Dedifferentiated amniotic fluid mesenchymal stem cell (primary cell): ENCODE results near the gene PLEKHG3.

Experiments
- DNase-seq: peaks from one replicate; pipeline ENCODE4 v3.0.0-alpha.2; 2016; ENCODE audit errors: extremely low spot score

The PLEKHG3 gene

DNA sequence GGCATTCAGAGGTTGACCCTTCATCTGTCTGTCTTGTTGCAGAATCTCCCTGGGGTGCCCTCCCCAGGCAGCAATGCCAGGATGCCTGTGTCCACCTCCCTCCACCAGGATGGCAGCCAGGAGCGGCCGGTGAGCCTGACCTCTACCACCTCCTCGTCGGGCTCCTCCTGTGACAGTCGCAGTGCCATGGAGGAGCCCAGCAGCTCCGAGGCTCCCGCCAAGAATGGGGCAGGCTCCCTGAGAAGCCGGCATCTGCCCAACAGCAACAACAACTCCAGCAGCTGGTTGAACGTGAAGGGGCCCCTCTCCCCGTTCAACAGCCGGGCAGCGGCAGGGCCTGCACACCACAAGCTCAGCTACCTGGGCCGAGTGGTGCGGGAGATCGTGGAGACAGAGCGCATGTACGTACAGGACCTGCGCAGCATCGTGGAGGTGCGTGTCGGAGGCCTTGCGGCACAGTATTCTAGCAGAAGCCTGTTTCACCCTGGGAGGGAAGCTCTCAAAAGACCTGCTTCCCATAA lies 23.4 kb downstream of the PLEKHG3 start:
- no peak for DNase-seq

DNA sequence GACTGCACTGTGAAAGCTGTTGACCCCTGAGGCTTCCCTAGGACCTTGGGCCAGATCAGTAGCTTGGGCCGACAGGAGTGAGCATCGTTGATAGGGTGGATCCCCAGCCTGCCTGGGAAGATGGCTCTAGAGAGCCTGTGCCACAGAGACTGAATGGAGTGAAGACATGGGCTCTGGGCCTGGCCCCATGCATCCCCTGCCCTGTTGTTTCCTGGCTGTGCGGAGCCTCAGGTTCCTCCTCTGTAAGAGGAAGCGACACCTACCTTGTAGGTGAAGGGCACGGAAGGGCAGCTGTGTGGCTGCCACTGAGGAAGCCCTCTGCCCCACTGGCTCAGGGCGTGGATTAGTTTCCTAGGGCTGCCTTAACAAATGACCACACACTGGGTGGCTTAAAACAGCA lies 23.9 kb downstream of the PLEKHG3 start:
- no peak for DNase-seq

DNA sequence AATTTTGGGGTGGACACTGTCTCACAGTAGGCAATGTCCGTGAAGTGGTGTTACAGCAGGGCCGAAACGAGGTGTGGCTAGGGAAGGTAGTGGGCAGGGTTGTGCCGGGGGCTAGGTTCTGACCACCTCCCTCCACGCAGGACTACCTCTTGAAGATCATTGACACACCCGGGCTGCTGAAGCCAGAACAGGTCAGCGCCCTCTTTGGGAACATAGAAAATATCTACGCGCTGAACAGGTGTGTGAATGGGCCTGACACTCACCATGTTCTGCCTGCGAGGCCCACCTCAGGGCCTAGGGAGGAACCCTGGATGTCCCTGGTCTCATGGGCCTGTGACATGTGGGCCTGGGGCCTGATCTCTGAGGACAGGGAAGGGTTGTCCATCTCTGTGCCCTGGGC lies 24.6 kb downstream of the PLEKHG3 start:
- DNase-seq = no peak

DNA sequence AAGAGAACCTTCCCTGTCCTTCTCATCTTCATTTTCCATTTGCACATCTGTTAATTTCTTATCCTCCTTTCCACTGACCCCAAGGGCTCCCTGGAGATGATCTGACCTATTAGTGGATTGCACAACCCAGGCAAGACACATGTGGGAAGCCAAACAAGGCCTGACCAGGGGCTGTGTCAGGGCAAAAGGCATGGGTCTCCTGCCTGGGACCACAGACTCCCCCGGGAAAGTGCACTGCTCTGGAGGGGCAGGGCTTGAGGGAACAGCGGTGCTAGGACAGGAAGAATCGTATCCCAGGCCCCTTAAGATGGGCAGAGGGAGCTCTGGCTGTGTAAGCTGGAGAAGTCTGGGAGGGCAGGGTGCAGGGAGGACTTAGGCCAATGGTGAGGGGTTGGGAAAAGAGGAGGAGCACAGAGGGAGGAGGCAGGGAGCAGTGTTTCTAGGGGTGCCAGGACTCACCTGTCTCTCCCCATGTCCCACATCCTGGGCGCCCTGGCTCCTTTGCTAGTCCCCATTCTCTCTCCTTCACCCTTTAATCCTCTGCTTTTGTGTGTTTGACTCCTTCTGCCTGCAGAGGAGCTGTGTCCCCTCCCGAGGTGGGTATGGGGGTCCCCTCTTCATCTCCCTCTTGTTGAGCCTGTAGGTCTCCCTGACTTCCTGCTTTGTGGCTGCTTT lies 25.3 kb downstream of the PLEKHG3 start:
- no peak for DNase-seq

DNA sequence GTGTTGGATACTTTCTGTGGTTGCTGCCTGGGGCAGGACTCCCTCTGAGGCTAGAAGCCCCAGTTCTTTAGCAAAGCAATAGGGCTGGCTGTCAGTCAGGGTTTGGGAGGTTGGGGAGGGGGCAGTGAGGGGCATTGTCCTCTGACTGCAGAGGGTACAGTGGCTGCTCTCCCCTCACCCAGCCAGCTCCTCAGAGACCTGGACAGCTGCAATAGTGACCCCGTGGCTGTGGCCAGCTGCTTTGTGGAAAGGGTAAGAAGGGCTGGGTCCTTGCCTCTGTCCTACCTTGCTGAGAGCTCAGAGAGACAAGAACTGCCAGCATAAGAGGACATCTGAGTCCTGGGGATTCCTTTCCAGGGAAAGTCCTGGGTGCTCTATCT lies 25.8 kb downstream of the PLEKHG3 start:
- DNase-seq = no peak

DNA sequence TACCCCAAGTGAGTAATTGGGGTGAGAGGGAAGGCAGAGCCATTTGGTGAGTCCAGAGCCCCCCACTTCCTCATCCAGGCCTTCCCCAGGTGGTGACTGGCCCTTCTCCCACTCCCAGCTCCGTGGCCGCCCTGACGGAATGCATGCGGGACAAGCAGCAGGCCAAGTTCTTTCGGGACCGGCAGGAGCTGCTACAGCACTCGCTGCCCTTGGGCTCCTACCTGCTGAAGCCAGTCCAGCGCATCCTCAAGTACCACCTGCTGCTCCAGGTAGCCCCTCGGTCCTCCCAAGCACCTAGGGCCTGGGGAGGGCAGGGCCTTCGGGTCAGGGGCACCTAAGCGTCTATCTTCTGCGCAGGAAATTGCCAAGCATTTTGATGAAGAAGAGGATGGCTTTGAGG lies 26.5 kb downstream of the PLEKHG3 start:
- DNase-seq = no peak

DNA sequence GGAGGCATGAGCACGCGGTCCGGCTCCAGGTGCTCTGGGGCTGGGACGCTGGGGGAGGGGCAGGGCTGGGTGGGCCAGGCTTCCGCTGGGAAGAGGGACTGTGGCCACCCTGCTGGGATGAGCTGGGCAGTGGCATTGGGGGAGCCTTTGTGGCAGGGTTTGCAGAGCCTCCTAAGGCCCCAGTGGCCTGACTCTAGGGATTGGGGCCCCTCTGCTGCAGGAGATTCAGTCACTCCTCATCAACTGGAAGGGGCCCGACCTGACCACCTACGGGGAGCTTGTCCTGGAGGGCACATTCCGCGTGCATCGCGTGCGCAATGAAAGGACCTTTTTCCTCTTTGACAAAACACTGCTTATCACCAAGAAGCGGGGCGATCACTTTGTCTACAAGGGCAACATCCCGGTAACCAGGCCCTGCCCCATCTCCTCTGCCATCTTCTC lies 26.9 kb downstream of the PLEKHG3 start:
- DNase-seq = no peak

DNA sequence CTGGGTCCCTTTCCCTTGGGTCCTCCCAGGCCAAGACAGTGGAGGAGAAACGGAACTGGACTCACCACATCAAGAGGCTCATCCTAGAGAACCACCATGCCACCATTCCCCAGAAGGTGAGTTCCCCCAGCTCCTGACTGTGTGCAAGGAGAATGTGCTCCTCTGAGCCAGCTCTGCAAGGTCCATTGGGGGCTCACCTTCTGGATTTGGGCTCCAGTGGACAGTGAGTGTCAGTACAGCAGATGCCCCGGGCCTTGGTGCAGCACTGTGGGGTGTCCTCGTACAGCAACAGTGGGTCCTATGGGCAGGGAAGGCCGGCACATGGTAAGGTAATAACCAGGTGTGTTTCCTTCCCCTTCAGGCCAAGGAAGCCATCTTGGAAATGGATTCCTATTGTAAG lies 27.8 kb downstream of the PLEKHG3 start:
- no peak for DNase-seq

DNA sequence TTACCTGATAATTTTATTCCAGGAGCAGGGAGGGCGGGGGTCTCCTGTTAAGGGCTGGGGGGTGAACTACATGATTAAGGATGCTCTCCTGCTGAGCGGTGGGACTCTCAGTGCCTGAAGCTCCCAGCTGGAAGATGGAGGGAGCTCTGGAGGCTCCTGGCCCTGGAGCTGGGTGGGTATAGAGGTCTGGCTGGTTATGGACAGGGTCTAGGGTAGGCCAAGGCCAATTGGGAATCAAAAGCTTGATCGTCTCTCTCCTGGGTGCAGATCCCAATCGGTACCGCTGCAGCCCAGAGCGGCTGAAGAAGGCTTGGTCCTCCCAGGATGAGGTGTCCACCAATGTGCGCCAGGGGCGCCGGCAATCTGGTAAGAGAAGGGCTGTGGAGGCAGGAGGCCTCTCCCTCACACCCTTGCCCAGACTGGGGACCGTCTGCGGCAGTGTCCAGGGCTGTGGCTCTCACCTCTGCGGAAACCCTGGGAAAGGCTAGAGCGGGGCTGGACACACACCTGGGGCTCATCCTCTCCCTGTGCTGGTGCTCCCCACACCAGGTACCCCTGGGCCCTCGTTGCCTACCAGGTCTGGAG lies 28.4 kb downstream of the PLEKHG3 start:
- no peak for DNase-seq

DNA sequence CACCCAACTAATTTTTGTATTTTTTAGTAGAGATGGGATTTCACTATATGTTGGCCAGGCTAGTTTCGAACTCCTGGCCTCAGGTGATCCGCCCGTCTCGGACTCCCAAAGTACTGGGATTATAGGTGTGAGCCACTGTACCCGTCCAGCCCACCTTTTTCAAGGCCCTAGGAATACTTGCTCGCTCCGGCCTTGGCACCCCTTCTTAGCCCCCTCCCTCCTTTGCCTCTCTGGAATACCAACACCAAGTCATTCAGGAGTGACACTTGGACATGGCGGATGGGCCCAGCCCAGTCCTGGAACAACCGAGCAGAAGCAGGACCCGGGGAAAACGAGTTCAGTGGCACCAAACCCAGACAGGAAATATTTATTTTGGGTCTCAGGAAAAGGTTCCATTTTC lies 29.1 kb downstream of the PLEKHG3 start:
- DNase-seq = no peak

DNA sequence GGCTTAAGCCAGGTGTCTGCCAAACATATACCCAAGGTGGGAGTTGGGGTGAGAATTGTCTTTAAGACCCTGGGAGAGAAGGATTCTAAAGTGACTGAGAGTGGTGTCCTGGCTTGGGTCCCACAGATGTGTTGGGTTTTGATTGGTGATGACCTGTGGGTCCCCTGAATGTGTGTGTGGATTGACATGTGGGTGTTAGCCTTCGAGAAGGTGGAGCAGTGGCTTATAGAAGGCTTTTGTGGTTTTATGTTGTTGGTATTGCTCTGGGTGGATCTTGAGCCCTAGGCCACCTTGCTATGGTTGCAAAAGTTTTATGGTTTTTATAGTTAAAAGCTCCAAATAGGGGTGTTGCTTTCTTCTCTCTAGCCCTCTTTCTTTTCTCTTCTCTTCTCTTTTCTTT lies 29.7 kb downstream of the PLEKHG3 start:
- DNase-seq = no peak

DNA sequence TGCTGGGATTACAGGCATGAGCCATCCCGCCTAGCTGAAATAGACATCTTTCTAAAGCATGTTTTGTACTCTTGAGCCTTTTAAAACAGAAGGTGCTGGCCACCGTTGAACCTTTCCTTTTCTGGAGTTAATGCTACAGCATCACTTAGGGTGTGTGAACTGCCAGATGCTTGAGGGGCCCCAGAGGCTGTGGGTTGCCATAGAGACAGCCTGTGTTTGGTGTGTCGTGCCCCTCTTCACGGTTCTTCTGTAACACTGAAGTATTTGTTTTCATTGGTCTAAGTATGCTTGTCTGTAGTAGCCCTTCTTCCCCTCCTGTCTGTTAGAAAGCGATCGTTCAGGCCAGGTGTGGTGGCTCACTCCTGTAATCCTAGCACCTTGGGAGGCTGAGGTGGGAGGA lies 30.8 kb downstream of the PLEKHG3 start:
- no peak for DNase-seq

DNA sequence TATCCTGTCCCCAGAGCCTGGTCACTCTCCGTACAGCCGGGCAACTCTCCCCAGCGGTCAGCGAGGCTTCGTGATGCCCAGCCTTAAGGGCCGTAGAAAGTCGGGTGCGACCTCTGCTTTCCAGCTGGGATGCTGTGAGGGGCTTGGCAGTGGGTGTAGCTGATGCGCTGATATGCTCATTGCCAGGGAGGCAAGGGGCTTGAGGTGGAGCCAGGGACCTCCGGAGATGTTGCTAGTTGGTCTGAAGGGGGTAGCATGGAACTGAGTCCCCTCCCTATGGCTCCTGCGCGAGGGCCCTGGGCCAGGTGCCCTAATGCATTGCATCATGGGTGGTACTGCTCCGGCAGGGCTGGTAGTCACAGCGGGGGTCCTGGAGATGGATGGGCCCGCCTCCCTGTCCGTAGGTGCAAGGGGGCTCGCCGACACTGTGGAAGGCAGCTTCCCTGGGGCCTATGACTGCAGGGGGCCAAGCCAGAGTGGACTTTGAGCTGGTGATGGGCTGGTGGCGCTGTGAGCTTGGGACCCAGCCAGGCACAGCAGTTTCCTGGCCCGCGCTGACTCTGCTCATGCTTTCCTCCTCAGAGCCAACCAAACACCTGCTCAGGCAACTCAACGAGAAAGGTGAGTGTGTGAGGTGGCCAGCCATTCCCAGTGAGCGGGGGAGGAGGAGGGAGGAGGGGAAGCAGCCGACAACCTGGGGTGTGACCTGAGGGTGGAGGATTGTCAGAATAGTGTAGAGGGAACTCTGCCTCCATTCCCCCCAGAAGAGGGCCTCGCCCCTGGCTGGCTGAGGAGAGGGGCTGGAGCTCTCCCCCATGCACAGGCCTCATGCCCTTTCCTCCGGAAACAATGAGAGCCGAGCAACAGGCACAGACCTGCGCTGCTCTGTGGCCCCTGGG lies 32.3 kb downstream of the PLEKHG3 start:
- DNase-seq = no peak

DNA sequence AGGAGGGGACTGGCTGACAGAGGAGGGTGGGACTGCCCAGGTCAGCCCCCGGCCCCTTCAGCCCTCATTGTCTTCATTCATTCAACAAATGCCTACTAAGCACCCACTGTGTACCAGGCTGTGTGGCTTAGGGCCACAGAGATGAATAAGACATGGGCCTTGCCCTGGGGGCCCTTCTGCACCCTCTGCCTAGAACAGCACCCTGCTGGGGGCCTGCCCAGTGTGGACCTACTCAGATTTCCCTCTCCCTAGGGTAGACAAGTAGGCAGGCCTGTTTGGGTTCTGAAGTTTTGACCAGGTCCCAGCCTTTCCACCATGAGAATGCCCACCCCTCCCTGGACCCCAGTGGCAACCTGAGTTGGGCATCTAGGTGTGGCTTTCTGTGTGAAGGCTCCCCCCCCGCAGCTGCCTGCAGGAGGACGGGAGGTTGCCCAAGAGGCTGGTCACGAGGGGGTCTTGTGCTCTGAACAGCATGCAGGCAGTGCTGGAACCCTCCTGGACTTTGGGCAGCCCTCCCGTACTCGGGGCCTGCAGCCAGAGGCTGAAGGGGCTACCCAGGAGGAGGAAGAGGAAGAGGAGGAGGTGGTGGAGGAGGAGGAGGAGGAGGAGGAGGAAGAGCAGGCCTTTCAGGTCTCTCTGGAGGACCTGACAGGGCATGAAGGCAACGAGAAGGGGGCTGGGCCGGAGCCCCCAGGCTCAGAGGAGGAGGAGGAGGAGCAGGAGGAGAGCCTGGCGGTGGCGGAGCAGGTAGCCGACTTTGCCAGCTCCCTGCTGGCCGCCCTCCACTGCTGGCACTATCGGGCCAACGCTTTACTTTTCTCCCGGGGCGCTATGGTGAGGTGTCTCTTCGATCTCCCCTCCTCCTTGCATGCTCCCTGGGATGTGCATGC lies 33.4 kb downstream of the PLEKHG3 start:
- DNase-seq = no peak

DNA sequence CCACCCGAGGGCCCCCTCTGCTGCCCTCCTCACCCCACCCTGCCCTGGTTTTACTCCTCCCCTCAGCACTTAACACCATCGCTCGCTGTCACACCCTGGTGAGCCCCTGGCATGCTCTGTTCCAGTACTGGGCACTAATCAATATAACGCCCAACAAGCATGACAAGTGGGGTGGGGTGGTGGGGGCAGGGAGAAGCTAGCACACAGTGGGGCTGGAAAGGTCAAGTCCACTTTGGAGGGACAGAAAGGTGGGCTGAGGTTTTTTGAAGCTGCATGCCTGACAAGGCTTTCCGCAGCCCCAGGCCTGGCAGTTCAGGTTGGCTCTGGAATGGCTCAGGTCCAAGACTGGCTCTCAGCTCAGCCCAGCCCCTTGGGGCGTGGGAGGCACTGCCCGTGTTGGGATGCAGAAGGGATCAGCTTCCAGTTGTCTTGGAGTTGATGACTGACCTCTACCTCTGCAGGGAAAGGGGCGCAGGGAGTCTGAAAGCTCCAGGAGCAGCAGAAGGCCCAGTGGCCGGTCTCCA lies 34.1 kb downstream of the PLEKHG3 start:
- DNase-seq = no peak

DNA sequence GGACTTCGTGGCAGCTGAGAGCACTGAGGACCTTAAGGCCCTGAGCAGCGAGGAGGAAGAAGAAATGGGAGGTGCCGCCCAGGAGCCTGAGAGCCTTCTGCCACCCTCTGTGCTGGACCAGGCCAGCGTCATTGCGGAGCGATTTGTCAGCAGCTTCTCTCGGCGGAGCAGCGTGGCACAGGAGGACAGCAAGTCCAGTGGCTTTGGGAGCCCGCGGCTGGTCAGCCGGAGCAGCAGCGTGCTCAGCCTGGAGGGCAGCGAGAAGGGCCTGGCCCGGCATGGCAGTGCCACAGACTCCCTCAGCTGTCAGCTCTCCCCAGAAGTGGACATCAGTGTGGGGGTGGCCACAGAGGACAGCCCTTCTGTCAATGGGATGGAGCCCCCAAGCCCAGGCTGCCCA lies 37.0 kb downstream of the PLEKHG3 start:
- no peak for DNase-seq

DNA sequence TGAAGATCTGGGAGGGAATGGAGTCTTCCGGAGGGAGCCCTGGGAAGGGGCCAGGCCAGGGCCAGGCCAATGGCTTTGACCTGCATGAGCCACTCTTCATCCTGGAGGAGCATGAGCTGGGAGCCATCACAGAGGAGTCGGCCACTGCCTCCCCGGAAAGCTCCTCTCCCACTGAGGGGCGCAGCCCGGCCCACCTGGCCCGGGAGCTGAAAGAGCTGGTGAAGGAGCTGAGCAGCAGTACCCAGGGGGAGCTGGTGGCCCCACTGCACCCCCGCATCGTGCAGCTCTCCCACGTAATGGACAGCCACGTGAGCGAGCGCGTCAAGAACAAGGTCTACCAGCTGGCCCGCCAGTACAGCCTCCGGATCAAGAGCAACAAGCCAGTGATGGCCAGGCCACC lies 37.7 kb downstream of the PLEKHG3 start:
- no peak for DNase-seq

DNA sequence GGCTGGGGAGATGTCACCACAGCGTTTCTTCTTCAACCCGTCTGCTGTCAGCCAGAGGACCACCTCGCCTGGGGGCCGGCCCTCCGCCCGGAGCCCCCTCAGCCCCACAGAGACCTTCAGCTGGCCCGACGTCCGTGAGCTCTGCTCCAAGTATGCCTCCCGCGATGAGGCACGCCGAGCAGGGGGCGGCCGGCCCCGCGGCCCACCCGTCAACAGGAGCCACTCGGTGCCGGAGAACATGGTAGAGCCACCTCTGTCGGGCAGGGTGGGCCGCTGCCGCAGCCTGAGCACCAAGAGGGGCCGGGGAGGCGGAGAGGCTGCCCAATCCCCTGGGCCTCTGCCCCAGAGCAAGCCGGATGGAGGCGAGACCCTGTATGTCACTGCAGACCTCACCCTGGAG lies 38.8 kb downstream of the PLEKHG3 start:
- no peak for DNase-seq

DNA sequence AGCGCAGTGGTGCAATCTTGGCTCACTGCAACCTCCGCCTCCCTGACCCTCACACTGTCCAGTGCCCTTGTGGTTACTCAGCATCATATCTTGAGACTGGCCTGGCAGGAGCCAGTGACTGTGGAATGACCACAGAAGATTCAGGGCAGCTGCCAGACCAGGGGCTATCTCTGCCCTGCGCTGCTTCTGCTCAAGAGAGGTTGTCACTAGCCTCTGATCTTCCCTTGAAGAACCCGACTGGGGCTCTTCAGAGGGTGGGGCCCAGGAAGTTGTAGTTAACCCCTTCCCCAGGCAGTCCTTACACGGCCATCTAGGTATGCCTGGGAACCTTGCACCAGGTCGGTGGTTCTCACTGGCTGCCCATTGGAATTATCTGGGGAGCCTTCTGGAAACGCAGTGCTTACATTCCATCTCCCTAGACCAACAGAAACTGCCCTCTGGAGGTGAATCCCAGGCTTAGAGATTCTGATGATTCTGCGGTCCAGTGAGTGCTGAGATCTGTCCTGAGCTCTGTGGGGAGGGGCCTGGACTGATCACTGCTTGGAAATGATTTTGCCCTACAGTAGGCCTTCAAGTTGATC lies 41.4 kb downstream of the PLEKHG3 start:
- no peak for DNase-seq

DNA sequence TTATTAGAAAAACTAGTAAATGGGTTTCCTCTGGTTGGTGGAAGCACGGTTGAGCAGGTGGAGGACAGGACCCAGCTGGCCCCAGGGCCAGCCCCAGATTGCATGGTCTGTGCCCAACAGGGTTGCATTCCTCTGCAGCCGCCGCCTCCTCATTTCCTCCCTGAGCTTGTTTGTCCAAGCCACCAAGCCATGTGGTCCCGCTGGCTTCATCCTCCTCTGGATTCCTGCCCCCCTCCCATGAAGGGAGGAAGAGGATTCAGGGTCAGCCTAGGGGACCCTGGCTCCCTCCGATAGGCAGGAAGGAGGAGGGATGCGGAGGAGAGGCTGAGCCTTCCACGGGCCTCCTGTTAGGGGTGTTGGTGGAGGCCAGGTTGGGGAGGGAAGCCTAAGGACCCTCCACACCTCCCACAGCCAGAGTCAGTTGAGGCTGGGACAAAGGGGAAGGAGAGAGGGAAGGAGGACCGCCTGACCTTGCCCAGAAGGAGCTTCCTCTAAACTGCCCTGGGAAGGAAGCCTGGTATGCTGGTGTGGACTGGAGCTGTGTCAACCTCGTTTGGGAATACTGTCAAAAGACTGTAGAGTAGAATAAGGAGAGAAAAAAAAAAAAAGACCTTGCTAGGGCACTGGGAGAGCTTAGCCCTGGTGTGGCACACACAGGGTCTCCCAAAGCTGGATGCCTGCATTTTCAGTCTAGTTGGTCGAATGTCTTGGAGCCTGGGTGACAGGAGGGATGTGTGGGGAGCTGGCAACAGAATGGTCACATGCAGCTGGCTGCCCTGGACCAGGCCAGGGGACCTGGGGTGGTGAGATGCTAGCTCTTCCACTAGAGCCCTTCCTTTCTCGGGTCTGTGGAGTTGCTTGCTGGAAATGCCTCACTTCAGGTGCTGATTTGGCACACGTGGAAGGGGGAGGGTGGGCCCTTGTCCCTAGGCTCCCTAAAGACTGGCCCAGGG lies 42.4 kb downstream of the PLEKHG3 start:
- no peak for DNase-seq
